HepG2 (cell line): ENCODE data around the gene MAP3K8.

Experiments used
- NBN ChIP-seq: fragments of 450-650 bp; conservative IDR thresholded peaks from 2 replicates; pipeline ENCODE4 v1.6.1; 2017
- STAT5B ChIP-seq: sonication (generic); formaldehyde crosslinking; IDR thresholded peaks from 2 replicates; pipeline ENCODE4 v1.4.0; 2020; ENCODE audit warnings: missing genetic modification reagents
- ZMAT3 ChIP-seq: sonication (generic); formaldehyde crosslinking; conservative IDR thresholded peaks from 2 replicates; pipeline ENCODE4 v1.7.0; 2021; ENCODE audit warnings: missing genetic modification reagents
- ZNF121 ChIP-seq: sonication (generic); formaldehyde crosslinking; IDR thresholded peaks from 2 replicates; pipeline ENCODE4 v1.5.0; 2020; ENCODE audit warnings: mild to moderate bottlenecking, missing genetic modification reagents

DNA sequence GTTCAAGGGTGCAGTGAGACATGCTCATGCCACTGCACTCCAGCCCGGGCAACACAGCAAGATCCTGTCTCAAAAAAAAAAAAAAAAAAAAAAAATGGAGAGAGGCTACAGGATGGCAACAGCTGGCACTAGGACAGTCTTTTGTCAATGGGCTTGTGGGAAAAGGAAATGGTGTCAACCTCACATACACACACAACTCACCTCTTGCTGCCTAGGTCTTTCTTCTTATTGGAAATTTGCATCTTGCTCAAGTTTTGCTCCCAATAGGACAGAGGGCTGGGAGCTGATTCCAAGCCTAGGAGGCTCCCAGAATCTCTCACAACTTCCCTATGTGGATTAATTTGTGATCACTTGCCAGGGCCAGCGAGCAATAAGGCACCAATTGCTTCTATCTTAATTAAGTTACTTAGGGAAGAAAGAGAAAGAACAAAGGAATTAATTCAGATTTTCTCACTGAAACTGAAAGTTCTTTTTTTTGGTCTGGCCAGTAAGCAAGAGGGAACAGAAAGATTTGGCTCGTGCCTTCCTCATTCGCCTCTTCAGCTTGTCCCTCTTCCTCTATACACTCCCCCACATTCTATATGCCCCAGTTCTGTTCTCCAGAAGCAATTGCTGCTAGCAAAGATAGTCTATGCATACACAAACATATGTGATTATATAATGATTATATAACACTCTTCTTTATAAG lies 33.8 kb downstream of the MAP3K8 start:
- TF ChIP-seq NBN (no peak), ZMAT3 (CRISPR knock-in tag) (no peak), STAT5B (CRISPR knock-in tag) (no peak), ZNF121 (CRISPR knock-in tag) (no peak)
